GM21825 (cell line): Measurements from ENCODE around the gene MLEC.
"Not testable (repeated sequence)": the region's sequence is repeated elsewhere in the genome, so short reads cannot be mapped to it uniquely, and the experiment has no call there.

ENCODE experiments used
- ATAC-seq: cut with Tn5 transposase; IDR thresholded peaks from one replicate; pipeline ENCODE4 v1.9.1; 2021; ENCODE audit warnings: mild to moderate bottlenecking, moderate library complexity; ENCODE audit not compliant: unreplicated experiment

MLEC gene

GRCh38 chr12:120661432-120661831, 25.5 kb upstream of the MLEC start:
- no peak for ATAC-seq

DNA sequence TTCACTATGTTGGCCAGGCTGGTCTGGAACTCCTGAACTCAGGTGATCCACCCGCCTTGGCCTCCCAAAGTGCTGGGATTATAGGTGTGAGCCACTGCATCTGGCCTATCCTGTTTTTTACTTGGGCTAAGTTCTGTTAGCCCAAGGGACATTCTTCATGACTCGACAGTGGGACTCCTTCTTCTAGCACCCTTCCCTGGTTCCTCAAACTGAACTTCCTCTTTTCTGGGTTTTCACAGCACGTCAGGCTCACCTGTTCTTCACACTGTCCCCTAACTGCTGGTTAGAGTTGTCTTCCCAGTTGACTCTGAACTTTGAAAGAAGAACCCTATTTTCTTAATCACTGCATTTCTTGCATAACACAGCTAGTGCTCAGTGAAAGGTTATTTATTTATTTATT, 24.1 kb upstream of the MLEC start:
- ATAC-seq: peak; percentile 67

GRCh38 chr12:120663741-120664140, 23.2 kb upstream of the MLEC start:
- no peak for ATAC-seq

GRCh38 chr12:120666571-120667390, 20.2 kb upstream of the MLEC start:
- no peak for ATAC-seq

DNA sequence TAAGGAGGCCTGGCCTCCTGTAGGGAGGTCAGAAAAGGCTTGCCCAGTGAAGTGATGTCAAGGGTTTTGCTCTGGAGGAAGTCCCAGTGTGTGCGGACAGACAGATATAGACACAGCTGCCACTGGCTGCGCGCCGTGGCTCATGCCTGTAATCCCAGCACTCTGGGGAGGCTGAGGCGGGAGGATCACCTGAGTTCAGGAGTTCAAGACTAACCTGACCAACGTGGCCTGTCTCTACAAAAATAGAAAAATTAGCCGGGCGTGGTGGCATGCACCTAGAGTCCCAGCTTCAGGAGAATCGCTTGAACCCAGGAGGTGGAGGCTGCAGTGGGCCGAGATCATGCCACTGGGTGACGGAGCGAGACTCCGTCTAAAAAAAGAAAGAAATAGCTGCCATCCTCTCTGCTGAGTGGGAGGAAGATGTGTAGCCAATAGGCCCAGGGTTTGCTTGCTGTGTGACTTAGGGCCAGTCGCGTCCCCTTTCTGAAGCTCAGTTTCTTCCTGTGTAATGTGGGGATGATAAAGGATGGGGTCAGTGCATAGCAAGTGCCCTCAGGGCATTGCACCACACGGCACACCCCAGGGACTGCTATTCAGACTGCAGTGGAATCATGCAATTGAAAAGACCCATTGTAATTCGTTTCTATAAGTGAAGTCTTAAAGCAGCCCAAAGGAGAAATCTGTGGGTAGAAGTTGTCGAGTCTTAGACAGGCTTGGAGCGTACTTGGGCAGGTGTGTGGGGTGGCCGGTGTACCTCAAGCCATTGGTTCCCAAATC, 18.7 kb upstream of the MLEC start:
- no peak for ATAC-seq

GRCh38 chr12:120668868-120669840, 17.8 kb upstream of the MLEC start:
- peak; percentile 49 for ATAC-seq

DNA sequence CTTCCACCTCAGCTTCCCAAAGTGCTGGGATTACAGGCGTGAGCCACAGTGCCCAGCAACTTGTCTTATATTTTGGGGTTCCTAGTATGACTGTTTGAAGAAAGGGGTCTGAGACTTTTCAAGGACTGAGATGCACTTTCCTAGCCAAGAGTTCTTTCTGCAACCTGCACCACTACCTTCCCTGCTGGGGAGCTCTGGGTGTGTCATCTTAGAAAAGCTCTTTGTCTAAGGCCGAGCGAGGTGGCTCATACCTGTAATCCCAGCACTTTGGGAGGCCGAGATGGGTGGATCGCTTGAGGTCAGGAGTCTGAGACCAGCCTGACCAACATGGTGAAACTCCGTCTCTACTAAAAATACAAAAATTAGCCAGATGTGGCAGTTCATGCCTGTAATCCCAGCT, 16.7 kb upstream of the MLEC start:
- not testable (repeated sequence) for ATAC-seq

DNA sequence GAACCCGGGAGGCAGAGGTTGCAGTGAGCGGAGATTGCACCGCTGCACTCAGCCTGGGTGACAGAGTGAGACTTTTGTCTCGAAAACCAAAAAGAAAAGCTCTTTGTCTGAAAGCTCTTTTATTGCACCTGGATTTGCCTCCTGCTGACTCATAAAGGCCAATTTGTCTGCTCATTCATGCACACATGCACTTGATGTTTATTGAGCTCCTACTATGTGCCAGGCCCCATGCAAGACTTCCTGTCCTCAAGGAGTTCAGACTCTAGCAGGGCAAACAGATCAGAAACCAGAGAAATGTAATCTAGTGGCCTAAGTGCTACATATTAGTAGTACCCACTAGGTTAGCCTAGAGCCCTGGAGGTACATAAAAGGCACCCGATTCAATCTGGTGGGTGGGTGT, 16.3 kb upstream of the MLEC start:
- ATAC-seq: no peak

DNA sequence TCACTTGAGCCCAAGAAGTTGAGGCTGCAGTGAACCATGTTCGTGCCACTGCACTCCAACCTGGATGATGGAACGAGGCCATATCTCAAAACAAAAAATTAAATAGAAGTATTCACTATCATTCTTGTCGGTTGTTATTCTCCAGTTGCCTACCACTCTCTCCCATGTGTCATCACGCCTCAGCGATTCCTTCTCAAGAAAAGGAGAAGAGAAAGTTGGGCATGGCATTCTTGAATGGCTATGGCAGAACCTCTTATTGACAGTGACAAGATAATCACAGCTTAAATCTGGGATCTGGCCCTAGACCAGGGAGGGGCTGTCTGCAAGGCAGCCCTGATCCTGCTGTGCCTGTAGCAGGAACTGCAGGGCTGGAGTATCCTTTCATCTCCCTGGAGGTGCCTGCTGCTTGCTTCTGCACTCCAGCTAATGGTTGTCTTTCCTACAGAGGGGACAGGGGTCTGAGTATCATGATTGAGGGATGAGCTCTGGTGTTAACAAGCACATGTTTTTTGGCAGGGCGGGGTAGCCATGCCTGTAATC, 12.8 kb upstream of the MLEC start:
- no peak for ATAC-seq

DNA sequence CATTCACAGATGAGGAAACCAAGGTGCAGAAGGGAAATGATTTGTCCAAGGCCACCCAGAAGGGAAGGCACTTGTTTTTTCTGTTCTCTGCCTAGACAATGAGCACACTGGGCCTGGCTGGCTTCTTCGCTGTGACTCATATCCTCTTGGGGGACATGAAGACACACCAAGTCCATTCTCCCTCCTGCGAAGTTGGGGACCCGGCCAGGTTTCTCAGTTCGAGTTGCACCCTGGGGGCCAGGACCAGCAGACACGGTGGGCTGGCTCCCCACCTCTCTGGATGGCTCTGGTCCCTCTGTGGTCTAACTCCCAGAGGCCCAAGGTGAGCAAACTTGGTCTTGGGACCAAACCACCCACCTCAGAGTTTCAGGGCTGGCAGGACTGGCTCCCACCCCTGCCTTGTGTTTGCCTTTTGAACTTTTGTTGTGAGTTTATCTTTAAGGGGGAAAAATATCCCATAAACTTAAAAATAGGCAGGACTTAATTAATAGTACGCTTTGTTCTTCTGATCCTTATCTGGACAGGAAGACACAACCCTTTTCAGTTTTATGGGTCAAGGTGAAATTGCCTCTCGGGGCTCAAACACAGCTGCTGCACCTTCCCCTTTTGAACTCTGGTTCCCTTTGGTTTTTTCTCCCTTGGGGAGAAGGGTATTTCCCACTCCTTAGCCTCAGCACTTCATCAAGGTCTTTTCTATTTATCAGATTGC, 9.0 kb upstream of the MLEC start:
- peak; percentile 57 for ATAC-seq

DNA sequence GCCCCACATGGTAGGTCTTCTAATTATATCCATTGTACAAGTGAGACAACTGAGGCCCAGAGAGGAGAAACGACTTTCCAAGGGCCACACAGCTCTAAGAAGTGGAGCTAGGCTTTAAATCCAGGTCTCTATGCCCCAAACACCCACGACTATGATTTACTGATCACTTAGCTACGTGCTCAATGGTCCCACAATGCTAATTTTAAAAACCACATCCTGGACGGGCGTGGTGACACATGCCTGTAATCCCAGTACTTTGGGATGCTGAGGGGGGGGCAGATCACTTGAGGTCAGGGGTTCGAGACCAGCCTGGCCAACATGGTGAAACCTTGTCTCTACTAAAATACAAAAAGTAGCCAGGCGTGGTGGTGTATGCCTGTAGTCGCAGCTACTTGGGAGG, 8.4 kb upstream of the MLEC start:
- ATAC-seq: peak; percentile 9

GRCh38 chr12:120680165-120680738, 6.7 kb upstream of the MLEC start:
- no peak for ATAC-seq

- ATAC-seq: no peak
These were observed 2.4 kb upstream of the MLEC start for GRCh38 chr12:120684523-120684932.

GRCh38 chr12:120685522-120685921, 1.4 kb upstream of the MLEC start:
- no peak for ATAC-seq

- ATAC-seq: peak; percentile 69
These were observed 729 bp upstream of the MLEC start for GRCh38 chr12:120686151-120686689.

- no peak for ATAC-seq
These were observed 785 bp downstream of the MLEC start for GRCh38 chr12:120687578-120688289.

DNA sequence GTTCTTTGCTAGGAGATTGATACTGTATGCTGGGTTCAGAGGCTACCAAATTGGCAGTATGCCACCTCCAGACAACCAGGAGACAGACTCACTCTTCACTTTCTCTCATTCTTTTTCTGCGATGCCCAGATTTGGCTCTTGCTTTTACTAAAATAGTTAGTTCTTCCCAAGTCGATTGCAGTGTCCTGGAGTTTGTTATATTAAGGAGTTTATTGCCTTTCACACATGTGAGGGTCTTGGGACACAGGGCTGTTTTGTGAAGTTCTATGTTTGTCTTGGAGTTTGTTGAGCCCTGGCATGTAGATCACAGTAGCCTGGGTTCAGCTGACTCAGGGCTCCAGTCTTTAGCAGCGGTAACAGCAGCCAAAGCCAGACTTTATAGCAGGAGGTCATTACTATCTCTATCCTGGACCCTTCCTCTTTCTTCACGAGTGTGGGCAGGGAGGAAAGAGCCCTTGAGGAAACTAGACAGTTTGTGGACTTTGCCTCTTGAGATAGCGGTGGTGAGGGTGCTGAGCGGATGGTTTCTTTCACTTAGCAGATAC, 1.6 kb downstream of the MLEC start:
- no peak for ATAC-seq

DNA sequence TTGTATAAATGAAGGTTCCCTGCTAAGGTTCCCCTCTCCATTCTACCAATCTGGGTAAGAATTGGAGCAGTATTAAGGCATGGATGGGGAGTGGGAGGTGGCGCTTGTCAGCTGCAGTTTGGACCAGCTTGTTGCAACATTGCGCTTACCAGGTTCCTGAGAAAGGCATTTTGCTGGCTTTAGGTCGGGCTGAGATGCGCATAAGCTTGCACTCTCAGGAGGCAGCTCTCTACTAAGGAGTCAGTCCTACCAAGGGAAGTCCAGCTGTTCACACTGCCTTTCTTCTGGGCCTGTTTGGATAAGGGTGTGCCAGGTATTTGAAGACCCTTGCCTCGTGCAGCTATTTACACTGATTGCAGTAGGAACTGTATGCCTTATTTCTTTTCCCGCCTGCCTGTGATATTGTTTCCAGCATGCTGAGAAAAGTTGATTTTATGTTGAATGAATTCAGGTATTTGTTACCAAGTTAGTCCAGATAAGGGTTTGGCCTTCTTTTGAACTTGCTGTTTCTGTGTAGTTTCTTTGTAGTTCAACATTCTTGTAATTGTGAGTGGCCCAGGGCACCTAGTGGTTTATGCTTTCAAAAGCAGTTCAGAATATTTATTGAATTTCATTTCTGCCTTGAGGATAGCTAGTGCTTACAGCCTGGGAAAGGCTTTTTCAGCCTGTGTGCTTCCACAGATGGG, 2.6 kb downstream of the MLEC start:
- ATAC-seq: no peak
